GM19099 (cell line): ENCODE data around the gene TRPV4.

ENCODE experiments used
- POLR2A ChIP-seq: IDR thresholded peaks from 3 replicates; pipeline ENCODE4 v1.6.1; 2011; ENCODE audit warnings: low read depth; ENCODE audit not compliant: insufficient read length; ENCODE audit errors: extremely low read depth

The TRPV4 gene

GRCh38 chr12:109741286-109741969 lies 91.8 kb downstream of the TRPV4 start:
- TF ChIP-seq POLR2A = no peak

- no peak for TF ChIP-seq POLR2A
Observed at GRCh38 chr12:109740694-109741245, 92.4 kb downstream of the TRPV4 start.

DNA sequence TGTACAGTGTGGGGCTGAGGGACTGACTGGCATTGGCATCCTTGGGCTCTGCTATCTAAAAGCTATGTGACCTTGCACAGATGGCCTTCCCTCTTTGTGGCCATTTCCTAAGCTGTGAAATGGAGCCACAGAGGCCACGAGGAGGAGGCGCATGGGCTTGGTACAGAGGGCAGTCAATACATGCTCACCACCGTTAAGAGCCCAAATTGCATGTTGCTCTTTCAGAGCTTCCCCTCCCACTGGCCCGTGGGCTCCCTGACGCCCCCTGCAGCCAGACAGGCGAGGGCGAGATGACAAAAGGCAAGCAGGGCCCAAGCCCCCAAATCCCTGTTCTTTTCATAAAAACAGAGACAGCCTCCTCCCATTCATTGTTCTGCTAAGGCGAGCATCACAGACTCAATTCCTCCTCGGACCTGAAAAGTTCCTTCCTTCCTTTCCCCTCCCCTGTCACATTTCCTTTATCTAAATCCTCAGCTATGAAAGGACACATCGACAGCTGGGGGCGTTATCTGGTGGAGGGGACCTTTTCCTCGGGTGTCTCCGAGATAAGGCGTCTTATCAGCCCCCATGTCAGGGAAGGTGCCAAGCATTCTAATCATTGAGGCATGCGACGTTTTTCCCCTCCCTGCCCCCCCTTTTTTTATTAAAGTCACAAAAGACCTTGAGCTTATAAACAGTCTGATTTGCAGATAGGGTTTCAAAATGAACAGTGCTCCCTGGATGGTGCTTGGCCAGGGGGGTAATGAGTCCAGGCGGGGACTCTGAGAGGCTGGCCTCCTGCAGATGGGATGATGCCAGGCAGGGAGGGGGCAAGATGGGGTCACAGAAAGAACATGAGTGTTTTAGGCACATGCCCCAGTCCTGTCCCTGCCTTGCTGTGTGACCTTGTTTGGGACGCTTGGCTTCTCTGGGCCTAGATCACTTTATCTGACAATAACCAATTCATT lies 93.2 kb downstream of the TRPV4 start:
- no peak for TF ChIP-seq POLR2A

- TF ChIP-seq POLR2A = no peak
Observed at GRCh38 chr12:109738878-109739665, 94.1 kb downstream of the TRPV4 start.

- TF ChIP-seq POLR2A = no peak
Observed at GRCh38 chr12:109738209-109738608, 95.0 kb downstream of the TRPV4 start.

GRCh38 chr12:109737631-109738030 lies 95.6 kb downstream of the TRPV4 start:
- no peak for TF ChIP-seq POLR2A

- no peak for TF ChIP-seq POLR2A
Observed at GRCh38 chr12:109737126-109737525, 96.1 kb downstream of the TRPV4 start.

DNA sequence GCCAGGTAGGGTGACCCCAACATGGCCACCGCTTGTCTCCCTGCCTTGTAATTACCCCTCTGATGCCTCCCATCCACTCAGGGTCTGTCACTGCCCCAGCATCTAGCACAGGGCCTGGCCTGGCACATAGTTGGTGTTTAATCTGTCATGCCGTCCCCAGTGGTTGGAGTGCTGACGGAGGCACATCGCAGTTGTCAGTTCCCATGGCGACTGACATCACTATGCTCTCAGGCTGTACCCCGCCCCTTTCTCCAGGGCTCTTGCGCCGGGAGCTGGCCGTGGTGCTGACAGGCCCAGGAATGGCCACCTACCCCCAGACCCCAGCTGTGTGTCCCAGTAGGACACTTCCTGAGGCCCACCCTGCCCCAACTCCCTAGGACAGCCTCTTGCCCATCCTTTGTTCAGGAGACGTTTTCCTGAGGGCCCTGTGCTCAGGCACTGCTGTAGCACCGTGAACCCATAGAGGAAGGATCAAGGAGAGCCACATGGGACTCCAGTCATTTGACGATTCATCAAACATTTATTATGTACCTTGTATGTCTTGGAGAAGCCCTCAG lies 96.6 kb downstream of the TRPV4 start:
- TF ChIP-seq POLR2A = no peak

DNA sequence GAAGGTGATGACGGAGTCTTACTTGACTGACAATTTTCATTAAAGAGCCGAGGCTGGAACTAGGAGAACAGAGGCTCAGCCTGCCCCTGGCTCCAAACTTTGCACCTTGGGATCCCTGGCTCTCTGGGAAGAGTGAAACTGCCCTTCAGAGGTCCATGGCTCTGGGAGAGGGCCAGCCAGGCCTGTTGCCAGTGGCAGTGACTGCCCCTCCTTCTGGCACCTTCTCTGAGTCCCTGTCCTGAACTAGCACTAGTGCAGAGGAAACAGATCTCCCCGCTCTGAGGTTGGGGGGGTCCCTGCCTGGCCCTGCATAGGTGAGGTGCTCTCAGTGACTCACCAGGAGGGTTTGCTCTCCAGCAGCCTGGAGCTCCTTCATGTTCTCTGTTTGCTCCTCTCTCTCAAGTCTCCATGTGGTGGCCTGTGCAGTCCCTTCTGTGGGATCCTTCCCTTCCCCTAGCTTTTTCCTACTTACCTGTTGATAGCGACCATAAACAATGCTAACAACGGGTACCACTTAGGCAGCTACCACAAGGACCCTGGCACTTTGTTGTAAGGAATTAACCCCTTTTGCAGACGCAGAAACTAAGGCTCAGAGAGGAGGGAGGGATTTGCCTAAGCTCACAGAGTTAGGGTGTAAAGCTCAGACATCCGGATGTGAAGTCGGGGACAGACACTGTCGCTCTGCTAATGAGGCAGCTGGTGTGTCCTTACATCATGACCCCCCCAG lies 97.2 kb downstream of the TRPV4 start:
- TF ChIP-seq POLR2A = no peak

DNA sequence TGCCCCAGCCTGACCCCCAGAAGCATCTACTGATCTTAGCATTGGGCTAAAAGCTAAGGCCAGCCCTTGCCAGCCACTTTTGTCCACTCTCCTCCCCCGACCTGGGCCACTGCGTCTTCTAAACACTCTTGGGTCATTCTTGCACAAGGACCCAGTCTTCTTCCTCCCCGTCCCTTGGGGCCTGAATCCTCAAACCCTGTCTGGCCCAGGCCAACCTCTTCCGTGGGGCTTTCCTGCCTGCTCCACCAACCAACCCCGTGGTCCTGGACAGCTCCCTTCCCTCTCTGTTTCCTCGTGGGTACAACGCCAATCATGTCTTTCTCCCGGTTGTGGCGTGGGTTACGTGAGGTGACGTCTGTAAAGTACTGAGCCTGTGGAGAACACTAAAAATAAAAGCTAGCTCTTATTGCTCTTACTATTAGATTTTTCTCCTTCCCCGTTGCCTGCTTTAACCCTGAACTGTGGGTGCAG lies 98.1 kb downstream of the TRPV4 start:
- TF ChIP-seq POLR2A = no peak

DNA sequence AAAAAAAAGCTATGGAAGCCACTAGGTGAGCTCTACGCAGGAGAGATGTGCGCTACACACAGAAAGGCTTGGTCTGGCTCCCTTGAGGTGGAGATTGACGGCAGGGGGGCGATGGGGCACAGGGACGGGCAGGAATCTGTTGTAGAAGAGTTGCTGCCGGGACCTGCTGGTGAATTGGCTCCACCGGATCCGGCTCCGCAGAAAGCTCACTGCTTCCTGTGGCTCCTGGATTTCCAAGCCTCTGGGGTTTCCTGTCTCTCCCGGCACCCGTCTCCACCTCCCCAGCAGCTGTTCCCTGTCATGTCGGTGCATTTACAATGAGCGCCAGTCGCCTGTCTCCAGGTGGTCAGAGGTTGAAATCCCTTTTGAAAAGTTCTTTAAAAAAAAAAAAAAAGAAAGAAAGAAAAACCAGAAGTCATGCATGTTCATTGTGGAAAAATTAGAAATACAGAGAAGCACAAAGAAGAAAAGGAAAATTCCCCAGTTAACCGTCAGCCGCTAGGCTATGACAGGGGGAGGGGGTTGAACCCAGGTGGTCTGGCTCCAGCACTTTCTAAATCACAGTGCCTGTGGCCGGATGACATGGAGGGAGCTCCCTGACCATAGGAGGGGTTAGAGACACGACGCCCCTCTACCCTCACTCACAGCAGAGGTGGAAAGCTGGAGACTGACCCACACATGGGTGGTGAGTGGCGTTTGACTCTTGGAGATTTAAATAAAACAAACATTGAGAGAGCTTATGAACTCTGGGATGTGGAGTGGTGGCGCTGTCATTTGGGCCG lies 98.8 kb downstream of the TRPV4 start:
- TF ChIP-seq POLR2A = no peak
